Stimulated activated CD4-positive, alpha-beta T cell treated with anti-CD3 and anti-CD28 coated beads, Interleukin-2, amount 100 ng/mL, for 24 hours (primary cell): ENCODE results near the gene TLK1.
A peak's percentile ranks its signal among the peaks of the same experiment; 100 is the strongest.

Experiments used
- DNase-seq, 2 donors: peaks; one replicate each; pipeline ENCODE4 v3.0.0-alpha.2; 2020

Gene TLK1

DNA sequence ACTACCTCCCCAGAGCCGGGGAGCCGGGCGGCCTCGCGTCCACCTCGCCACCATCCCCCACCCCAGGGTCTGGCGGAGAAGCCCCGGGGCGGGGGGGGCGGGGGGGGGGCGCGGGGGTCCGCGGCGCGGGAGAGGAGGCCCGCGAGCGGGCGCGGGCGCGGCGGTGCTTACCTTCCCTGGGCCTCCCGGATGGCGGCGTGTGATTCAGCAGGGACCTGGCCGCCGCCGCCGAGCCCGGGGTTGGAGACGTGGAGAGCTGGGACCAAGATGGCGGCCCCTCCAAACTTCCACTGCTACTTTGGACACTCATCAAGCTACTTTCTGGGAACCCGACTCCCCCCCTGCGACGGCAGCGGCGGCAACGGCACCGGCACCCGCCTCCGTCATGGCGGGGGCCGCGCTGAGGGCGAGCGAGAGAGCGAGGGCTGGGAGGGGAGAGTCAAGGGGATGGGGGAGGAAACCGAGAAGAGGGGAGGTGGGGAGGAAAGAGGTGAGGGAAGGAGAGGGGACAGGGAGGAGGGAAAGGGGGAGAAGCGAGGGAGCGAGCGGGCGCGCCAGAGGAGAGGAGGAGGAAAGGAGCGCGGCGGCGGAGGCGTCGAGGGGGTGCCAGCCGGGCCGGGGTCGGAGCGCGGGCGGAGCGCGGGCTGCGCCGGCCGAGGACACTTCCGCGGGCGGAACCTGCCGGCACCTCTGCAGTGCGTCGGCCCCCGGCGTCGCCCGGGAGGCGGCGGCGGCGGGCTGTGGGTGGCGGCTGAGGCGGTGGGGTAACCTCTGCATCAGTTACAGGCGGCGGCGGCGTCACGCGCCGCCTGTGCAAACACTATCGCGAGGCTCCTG lies at the start of gene TLK1:
TLK1 (minus strand) TSS at position 775 of the 837 bp plus-strand sequence; CDS start at position 310, 465 bp downstream.
- peak; percentile 74 to 75 for DNase-seq

DNA sequence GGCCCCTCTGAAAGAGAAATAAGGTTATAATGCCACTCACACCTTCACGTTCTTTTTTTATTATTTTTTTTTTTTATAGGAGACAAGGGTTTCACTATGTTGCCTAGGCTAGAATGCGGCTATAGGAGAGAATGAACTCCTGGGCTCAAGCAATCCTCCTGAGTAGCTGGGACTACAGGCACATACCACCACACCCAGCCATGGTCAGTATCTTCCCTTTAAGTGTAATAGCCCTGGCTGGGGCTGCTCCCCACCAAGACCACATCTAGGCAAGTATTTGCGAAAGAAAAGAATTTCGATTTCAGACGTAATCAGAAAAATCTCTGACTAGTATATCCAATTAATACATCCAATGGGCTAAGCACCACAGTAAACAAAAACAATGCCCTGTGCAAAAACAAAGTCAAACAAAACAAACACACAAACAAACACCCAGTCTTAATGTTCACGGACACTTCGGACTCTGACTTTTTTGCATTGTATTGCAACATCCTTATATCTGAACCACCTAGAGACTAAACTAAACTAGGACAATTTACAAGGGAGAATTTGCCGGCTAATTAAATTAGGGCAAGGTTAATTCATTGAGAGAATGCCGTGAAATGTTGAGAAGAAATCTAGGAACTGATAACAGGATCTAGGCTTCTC lies 49.6 kb upstream of the TLK1 start:
- DNase-seq = no peak

DNA sequence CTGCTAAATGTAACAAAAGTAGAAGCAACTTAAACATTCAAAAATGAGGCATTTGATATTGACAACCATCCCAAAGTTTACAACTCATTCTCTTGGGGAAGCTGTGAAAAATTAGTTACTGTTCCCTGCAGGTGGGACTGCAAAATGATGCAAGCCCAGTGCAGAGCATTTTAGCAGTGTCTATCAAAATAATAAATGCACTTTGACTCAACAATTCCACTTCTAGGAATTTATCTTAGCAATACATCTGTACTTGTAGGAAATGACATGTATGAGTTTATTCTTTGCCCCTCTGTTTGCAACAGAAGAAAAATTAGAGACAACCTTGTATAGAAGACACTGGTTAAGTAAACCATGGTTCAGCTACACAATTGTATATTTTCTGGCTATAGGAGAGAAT lies 48.0 kb upstream of the TLK1 start:
- DNase-seq = no peak

DNA sequence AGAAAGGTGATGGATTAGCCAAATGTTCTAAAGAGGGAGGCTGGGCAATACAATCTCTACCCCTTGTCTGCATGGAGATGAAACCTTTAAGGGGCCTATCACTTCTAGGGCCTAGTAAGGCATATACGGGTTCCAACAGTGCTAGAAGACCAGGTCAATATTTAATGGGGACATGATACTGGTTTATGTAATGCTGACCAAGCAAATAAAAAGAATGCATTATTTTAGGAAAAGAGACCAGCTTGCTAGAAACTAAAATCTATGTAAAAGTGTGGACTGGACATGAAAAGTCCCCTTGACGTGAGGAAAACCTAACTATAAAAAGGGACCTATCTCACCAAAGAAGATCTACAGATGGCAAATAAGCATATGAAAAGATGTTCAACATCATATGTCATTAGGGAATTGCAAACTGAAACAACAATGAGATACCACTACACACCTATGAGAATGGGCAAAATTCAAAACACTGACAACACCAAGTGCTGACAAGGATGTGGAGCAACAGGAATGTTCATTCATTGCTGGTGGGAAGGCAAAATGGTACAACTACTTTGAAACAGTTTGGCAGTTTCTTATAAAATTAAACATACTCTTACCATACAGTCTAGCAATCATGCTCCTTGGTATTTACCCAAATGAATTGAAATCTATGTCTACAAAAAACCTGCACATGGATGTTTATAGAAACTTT lies 45.9 kb upstream of the TLK1 start:
- DNase-seq = no peak

DNA sequence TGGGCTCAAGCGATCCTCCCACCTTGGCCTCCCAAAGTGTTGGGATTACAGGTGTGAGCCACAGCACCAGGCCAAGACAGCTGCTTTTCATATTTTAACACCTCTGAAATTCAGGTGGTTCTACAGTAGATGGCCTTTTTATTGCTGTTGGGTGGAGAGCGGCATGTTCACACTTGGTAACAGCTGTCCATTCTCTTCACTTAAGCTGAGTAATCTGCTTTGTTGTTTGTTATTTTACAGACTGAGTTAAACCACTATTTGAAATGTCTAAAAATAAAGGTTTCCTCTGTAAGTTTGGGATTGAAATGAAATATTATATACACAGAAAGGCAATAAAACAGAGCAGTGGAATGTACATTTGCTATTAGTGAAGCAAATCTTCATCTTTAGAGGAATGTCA lies 44.9 kb upstream of the TLK1 start:
- DNase-seq = no peak

DNA sequence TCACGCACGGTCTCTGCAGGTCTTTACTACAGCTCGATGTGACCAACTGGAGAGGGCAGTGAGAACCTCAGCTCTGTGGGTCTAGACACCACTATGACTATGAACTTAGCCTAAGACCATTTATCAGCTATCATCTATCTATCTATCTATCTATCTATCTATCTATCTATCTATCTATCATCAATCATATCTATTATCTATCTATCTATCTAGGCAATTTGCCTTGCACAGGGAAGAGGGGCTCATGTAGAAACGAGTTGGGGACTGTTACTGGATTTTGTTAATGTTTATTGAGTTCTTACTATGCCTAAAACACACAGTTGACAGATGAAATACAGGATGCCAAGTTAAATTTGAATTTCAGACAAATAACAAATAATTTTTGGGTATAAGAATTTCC lies 41.1 kb upstream of the TLK1 start:
- no peak for DNase-seq

DNA sequence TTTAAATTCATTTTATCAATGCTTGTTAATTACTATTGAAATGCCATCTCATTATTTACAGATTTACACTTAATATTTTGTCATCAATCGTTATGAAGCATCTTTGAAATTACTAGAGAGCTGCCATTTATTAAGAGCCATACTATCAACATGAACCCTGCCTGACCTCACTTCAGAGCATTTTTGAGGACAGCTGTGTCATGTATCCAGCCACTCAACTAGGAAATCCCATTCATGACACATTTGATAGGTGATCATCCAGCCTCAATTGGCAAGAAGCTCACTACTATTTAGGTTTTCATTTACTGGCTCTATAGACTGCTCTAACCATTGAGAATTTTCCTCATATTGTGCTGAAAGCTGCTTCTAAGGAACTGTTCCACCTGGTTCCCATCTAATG lies 40.6 kb upstream of the TLK1 start:
- DNase-seq = no peak

DNA sequence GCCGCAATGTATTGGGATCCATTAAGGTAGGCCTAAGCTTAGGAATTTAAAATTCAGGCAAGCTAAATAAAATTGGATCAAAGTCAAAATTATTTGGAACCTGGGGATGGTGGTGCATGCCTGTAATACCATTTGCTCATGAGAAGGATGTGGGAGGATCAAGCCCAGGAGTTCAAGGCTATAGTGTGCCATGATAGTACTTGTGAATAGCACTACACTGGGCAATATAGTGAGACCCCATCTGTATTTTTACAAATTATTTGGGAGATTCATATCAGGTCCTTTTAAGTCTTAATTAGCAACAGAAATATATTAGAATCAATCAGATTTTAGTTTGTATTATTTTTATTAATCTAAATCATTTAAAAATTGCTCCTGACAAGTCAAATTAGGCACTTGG lies 39.8 kb upstream of the TLK1 start:
- no peak for DNase-seq

DNA sequence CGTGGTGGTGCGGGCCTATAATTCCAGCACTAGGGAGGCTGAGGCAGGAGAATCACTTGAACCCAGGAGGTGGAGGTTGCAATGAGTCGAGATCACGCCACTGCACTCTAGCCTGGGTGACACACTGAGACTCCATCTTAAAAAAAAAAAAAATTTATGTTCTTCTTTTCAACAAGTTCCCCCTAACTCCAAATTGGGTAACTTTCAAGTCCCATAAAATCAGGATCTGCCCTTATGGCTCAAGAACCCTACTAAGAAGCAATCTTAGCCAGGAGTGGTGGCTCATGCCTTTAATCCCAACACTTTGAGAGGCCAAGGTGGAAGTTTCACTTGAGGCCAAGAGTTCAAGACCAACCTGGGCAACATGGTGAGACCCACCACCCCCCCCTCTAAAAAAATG lies 30.3 kb upstream of the TLK1 start:
- no peak for DNase-seq

DNA sequence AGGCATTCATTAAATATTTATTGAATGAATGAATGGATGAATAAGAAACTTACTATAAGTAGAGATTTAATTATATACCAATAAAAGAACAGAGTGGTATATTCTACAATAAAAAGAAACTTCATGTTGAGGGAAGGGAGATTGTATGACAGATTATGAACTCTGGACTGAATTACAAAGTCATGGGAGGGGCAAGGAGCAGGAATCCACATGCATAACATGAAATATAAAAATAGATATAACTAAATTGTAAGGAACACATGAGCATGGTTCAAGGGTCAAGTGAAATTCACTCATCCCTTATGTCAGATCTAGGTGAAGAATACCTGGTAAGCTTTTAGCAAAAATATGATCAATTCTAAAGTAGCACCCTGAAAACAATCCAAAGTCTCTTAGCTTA lies 27.1 kb upstream of the TLK1 start:
- no peak for DNase-seq

DNA sequence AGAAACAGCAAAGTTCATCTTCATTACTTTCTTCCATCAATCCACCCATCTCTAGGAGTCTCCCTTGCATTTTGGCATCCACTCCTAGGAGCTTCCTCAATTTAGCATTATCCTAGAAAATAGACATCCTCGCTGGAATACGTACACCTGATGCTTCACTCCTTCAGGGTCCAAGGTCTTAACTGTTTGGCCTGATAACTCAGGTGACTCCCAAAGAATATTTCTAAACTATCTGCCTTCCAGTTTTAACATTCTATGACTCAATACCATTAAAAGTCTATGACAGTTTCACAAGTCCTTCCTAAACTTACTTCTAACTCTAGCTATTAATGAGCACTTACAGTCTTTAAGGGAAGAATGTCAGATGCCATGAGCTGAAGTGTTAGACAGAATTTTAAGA lies 26.5 kb upstream of the TLK1 start:
- no peak for DNase-seq

DNA sequence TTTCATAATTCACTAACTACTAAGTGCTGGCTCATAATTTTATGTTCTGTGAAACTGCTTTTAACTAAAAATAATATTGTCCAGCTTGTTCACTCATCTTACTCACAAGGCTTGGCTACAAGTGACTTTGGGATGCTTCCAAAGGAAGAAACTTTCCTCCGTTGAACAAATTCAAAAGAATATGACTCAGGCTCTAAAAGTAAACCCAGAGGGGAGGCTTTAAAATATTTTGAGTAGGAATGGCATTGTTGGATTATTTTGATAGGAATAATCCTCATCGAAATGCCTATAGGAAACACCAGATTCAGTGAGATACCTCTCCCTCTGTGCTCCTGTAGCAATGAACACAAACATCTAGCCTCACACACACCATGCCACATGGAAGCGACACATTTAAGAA lies 25.2 kb upstream of the TLK1 start:
- no peak for DNase-seq

DNA sequence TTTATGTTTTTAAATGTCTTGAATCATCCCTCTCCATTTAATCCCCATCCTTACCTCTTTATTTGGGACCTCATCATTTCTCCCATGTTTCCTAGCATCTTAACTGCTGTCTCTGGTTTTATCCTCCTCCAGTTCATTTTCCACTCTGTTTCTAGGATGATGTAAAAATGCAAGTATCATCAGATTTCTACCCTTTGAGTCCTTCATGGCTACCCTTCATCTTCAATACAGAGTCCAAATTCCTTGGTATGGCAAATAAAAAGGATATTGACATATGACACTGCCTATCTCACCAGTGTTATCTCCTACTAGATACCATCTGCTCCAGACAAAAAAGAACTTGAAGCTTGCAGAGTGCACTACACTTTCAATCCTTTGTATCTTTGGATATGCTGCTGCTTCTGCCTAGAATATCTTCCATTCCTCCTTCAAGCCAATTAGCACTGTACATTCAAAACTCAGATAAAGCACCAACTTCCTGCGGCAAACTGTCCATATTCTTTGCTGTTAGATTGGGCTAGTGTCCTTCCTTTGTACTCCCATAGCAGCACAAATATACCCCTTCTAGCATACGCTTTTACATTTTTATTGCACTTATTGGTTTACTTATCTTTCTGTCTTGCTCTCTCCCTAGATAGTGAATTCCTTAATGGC lies 24.6 kb upstream of the TLK1 start:
- DNase-seq = no peak

DNA sequence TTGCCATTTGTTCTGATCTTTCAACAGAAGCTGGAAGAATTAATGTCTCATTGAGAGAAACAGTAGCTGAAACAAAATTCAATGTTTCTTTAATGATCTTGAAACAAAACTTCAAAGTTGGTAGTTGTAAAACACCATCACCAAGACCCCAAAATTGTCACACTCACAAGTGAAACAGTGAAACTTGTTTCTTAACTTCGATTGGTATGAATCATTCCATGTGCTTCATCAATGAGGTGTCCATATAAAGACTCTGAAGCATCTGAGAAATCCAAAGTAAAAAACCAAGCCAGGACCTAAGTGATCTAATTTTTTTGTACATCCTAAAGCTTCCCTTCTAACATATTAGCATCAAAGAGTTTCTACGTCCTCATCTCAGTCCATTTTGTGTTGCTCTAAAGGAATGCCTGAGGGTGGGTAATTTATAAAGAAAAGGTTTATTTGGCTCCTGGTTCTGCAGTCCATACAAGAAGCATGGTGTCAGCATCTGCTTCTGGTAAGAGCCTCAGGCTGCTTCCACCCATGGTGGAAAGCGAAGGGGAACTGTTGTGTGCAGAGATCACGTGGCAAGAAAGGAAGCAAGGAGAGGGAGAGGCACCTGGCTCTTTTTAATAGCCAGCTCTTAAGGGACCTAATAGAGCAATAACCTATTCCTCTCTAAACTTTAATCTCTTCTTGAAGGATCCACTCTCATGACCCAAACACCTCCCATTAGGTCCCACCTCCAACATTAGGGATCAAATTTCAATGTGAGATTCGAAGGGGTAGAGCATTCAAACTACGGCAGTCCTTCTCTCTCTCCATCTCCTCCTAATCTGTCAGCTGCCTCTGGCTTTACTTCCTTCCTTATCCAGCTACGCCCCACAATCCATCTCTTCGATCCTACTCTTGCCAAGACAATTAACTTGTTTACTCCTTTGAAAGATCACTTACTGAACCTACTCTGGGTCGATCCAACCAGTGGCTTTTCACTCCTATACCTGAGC lies 20.7 kb upstream of the TLK1 start:
- DNase-seq = no peak

DNA sequence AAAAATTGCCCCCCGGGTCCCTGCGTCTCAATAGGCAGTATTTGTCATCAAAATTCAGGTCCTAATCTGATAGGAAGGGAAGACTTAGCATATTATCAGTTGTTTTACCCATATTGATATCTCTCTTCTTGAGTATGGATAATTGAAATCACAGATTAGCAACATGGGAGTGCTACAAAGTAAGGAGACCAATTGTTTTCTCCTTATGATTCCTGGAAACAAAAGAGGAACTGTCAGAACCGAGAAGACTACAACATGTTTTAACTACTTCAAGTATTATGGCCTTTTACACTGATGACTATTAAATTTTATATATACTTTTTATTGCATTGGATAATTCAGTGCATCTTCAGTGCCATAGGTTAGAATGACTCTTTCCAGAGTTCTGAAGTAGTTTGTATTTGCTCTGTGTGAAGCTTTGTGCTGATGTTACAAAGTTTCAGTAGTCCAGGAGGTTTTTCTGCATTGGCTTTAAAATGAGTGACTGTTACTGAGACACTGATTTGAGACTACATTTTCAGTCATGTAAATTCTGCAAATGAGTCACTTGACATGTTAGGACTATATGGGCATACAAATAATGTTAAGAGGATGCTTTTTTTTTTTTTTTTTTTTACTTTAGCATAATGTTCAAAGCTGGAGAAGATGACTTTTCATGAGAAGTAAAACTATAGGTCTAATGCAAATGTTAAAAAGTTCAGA lies 19.7 kb upstream of the TLK1 start:
- no peak for DNase-seq

DNA sequence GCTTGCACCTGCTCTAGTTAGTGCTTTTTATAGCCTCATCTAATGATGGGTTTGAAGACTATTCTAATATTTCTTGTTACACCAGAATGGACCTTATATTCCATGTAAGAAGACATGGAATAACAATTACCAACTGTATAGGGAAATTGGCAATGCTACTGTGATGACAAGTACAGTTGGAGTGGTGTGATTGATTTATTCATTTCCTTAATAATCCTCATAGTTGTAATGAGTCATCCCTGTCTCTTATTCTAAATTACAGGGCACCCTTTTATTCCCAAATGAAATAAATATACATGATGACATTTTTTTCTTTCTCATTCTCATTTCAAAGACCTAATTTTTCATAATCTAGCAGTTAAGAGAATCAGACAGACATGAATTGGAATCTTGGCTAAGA lies 18.3 kb upstream of the TLK1 start:
- no peak for DNase-seq

DNA sequence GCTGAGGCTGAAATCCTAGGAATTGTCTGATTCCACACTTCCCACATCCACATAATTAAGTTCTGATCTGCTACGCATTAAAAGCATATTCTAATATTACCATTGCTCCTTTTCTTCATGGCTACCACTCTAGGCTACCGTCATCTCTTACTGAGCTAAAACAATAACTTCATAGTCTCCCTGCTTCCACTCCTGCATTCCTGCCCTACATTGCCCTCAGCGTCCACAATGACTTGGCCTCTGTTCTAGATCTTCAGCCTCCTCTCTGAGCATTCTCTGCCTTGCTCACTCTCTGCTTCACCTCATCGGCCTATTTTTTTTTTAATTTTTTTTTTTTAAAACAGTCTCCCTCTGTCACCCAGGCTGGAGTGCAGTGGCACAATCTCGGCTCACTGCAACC lies 15.8 kb upstream of the TLK1 start:
- no peak for DNase-seq

DNA sequence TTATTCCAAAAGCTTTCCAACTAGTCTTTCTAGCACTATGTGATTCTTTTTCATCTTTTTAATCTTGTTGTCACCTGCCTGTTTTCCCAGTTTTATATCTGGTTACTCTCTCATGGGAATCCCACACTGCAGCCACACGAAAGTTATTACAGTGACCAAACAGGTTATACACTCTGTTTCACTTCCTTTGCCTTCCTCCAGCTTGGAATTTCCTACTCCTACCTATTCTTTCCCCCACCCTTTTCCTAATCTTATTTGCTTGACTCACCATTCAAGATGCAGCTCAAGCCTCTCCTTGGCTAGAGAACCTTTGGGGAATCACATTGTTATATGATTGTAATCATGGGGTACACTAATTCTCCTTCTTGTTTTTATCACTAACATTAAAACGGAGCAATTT lies 13.4 kb upstream of the TLK1 start:
- no peak for DNase-seq

DNA sequence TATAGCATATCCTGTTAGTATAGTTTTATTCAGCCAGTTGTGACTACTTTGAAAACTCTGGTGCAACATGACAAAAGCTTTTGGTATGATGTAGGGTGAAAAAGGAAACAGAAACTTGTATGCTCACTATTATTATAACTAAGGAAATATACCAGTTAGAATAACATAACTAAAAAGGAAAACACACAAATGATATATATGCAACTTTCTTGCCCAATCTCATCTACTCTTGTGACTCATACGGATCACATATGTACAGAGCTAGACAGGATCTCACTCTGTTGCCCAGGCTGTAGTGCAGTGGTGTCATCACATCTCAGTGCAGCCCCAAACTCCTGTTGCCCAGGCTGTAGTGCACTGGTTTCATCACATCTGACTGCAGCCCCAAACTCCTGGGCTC lies 12.4 kb upstream of the TLK1 start:
- peak in 1 of 2 donors; percentile 13 for DNase-seq

DNA sequence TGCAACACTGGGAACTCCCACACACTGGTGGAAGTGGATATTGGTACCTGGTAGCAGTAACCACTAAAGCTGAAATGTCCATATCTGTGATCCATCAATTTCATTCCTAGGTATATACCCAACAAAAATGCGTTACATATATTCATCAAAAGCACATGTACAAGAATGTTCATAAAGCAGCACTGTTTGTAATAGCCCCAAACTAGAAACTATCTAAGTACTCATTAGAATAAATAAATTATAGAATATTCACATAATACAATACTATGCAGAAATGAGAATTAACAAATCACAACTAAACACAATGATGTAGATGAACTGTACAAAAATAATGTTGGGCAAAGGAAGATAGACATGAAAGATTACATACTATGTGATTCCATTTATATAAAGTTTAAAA lies 11.1 kb upstream of the TLK1 start:
- DNase-seq = no peak

DNA sequence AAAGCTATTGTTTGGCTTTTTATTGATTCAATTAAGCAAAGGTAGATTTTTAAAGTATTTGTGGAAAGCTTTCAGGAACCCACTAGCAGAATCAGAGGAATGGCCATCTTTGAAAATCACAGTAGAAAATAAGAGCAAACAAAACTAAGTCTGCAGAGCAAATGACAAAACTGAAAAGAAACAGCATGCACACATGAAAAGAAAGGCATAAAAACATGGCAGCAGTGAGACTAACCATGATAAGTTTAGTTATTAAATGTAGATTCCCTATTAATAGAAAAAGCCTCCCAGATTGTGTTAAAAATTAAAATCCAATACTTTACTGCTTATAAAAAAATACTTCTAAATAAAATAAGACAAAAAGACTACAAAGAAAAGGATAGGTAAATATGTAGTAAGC lies 9.1 kb upstream of the TLK1 start:
- DNase-seq = no peak

DNA sequence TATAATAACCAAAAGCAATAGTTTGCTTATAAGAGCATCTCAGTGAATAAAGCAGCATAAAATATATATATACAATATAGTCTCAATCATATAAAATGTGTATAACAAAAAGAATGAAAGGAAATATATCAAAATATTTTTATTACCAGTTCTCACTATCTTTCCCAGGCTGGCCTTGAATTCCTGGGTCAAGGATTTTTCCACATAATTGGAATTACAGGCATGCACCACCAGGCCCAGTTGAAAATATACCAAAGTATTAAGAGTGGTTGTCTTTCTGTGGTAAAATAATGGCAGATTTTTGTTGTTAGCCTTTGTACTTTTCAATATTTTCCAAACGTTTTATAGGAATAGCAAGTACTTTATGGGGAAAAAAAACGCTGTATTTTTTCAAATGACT lies 8.6 kb upstream of the TLK1 start:
- DNase-seq = no peak
